B cell (primary cell): ENCODE measurements around the gene PKP1. TPM values are rescaled to one million over a fixed set of nuclear protein-coding genes. Genes with fewer than 3 reads are reported as not detected.

Source experiments
- ATAC-seq: fragments of 200-7000 bp; cut with Tn5 transposase; one replicate; pipeline ENCODE4 v1.10.0; 2021; ENCODE audit warnings: low read depth, mild to moderate bottlenecking, moderate number of reproducible peaks, moderate library complexity
- CTCF ChIA-PET: fragments of 350-600 bp; sonication (Branson Sonifier 250); formaldehyde crosslinking; loops from one replicate; lab custom pipeline; 2021; ENCODE audit warnings: antibody characterized with exemption, inconsistent platforms; lab: Charles Lee
- POLR2A ChIA-PET: fragments of 350-600 bp; sonication (Branson Sonifier 250); formaldehyde crosslinking; loops from one replicate; lab custom pipeline; 2021; ENCODE audit warnings: antibody characterized with exemption; lab: Charles Lee
- DNase-seq: peaks from one replicate; pipeline ENCODE4 v3.0.0; 2013
- H2AFZ ChIP-seq: 2 replicates; pipeline ENCODE4 v1.6.1; 2012; ENCODE audit warnings: mild to moderate bottlenecking, low read depth, low read length; ENCODE audit not compliant: insufficient read depth, poor library complexity, severe bottlenecking
- H3K27ac ChIP-seq, 2 donors: 1 replicate in 1 of 2; 2 replicates in 1 of 2; pipeline ENCODE4 v1.5.1; 2012 to 2013; ENCODE audit warnings: low read length in 2 of 2, mild to moderate bottlenecking in 2 of 2, moderate library complexity in 1 of 2
- H3K27me3 ChIP-seq, 4 experiments: fragments of 200-600 bp in 1 of 4; sonication (generic) in 1 of 4; replicated peaks in 1 of 4; 1 replicate in 2 of 4; 2 replicates in 2 of 4; pipeline versions ENCODE4 v1.6.1 to v1.7.0; 2013 to 2016; ENCODE audit warnings: low read length in 3 of 4, mild to moderate bottlenecking in 2 of 4, mixed read lengths in 1 of 4, moderate library complexity in 1 of 4; ENCODE audit not compliant: insufficient read depth in 4 of 4, control insufficient read depth in 3 of 4; ENCODE audit errors: control extremely low read depth in 1 of 4
- H3K36me3 ChIP-seq, 2 experiments: replicated peaks in 1 of 2; 1 replicate in 1 of 2; 2 replicates in 1 of 2; pipeline versions ENCODE4 v1.6.1 to v1.7.1; 2013; ENCODE audit warnings: low read length in 1 of 2; ENCODE audit not compliant: insufficient read depth in 2 of 2, control insufficient read depth in 1 of 2; ENCODE audit errors: control extremely low read depth in 1 of 2, extremely low read depth in 1 of 2
- H3K4me1 ChIP-seq, 2 donors: fragments of 200-600 bp in 1 of 2; sonication (generic) in 1 of 2; 1 replicate in 1 of 2; 2 replicates in 1 of 2; pipeline versions ENCODE4 v1.5.1 to v1.6.1; 2013 to 2017; ENCODE audit warnings: low read length in 2 of 2; ENCODE audit not compliant: control insufficient read depth in 2 of 2, insufficient read depth in 2 of 2
- H3K4me2 ChIP-seq: replicated peaks from 2 replicates; pipeline ENCODE3; 2012; ENCODE audit warnings: mild to moderate bottlenecking, low read depth, low read length; ENCODE audit not compliant: poor library complexity, severe bottlenecking
- H3K4me3 ChIP-seq, 5 experiments: fragments of 200-600 bp in 1 of 5; sonication (generic) in 1 of 5; 1 replicate in 3 of 5; 2 replicates in 2 of 5; pipeline versions ENCODE4 v1.5.1 to v1.7.0; 2011 to 2016; ENCODE audit warnings: low read length in 4 of 5, mild to moderate bottlenecking in 4 of 5, low read depth in 2 of 5, control low read depth in 1 of 5, moderate library complexity in 1 of 5; ENCODE audit not compliant: insufficient read depth in 1 of 5; ENCODE audit errors: control extremely low read depth in 1 of 5, extremely low read depth in 1 of 5
- H3K79me2 ChIP-seq: fragments of 200-600 bp; sonication (generic); one replicate; pipeline ENCODE4 v1.6.0; 2016; ENCODE audit warnings: low read length; ENCODE audit not compliant: control insufficient read depth, insufficient read depth
- H3K9ac ChIP-seq: fragments of 200-600 bp; sonication (generic); 2 replicates; pipeline ENCODE4 v1.6.1; 2017; ENCODE audit warnings: mild to moderate bottlenecking, low read length, moderate library complexity
- H3K9me3 ChIP-seq, 3 donors: one replicate each; pipeline versions ENCODE4 v1.6.1 to v1.7.1; 2013; ENCODE audit warnings: low read length in 2 of 3; ENCODE audit not compliant: control insufficient read depth in 2 of 3, insufficient read depth in 1 of 3; ENCODE audit errors: control extremely low read depth in 1 of 3
- H4K20me1 ChIP-seq: 2 replicates; pipeline ENCODE4 v1.6.0; 2012; ENCODE audit warnings: mild to moderate bottlenecking, low read length; ENCODE audit not compliant: insufficient read depth, control insufficient read depth, poor library complexity, severe bottlenecking
- H3K27ac Mint-ChIP-seq: one replicate; pipeline ENCODE4 v1.8.0; 2021; ENCODE audit warnings: mixed read lengths
- H3K27me3 Mint-ChIP-seq: one replicate; pipeline ENCODE4 v1.8.0; 2021; ENCODE audit warnings: mixed read lengths
- H3K4me1 Mint-ChIP-seq: one replicate; pipeline ENCODE4 v1.8.0; 2021; ENCODE audit warnings: mixed read lengths
- H3K4me3 Mint-ChIP-seq: one replicate; pipeline ENCODE4 v1.8.0; 2021; ENCODE audit warnings: mixed read lengths
- H3K9me3 Mint-ChIP-seq: one replicate; pipeline ENCODE4 v1.8.0; 2022; ENCODE audit warnings: mixed read lengths; ENCODE audit not compliant: insufficient read depth
- CTCF ChIP-seq: fragments of 200-600 bp; IDR thresholded peaks from one replicate; pipeline ENCODE4 v1.8.0; 2022; ENCODE audit warnings: antibody characterized with exemption, mild to moderate bottlenecking
- EZH2 ChIP-seq: IDR thresholded peaks from 2 replicates; pipeline ENCODE4 v1.6.1; 2012; ENCODE audit warnings: borderline replicate concordance, low read depth, mild to moderate bottlenecking, moderate library complexity, low read length; ENCODE audit not compliant: insufficient read depth, poor library complexity, severe bottlenecking
- WGBS: methylation state at CpG from one replicate; pipeline ENCODE4 v1.1.5; 2013; ENCODE audit warnings: missing lambda C conversion rate; ENCODE audit not compliant: insufficient coverage; 5-methylcytosine and 5-hydroxymethylcytosine counted together
- intact Hi-C: fragments of 100-400 bp; cut with micrococcal nuclease; formaldehyde crosslinking; loops from one replicate; pipeline ENCODE4 v1.10.0; 2022
- polyA plus RNA-seq: library from polyadenylated mRNA; depleted of rRNA; stranded (reverse); fragments of >200 nt; gene quantifications from 2 replicates; pipeline ENCODE4 v1.2.3, GENCODE V29; 2012
- total RNA-seq, 2 donors: library from RNA; stranded (reverse); fragments of 120-200 nt in 1 of 2; gene quantifications; 1 replicate in 1 of 2; 2 replicates in 1 of 2; pipeline versions ENCODE4 v1.2.3 to v1.2.4, GENCODE V29; 2013 to 2022

The PKP1 gene
- total and polyA plus RNA-seq, 2 donors (not counting 1 experiment from before 2014, with no cell fraction given), result not detected

GRCh38 chr1:201353186-201353940 is 70.1 kb downstream of the PKP1 start:
- Mint-ChIP-seq H3K9me3 (no peaks in the 10 kb centered on the region), H3K4me1 (no peaks in the 10 kb centered on the region), H3K27ac (no peak overlapping the region), H3K4me3 (no peak overlapping the region), H3K27me3 (peaks cover 21% of the 10 kb centered on the region)
- no peaks in the 10 kb centered on the region for H3K36me3 ChIP-seq
- no peak overlapping the region for H3K4me3 ChIP-seq
- no peaks in the 10 kb centered on the region for H3K79me2 ChIP-seq
- H2AFZ ChIP-seq, result no peak overlapping the region
- DNase-seq, result no peak
- TF ChIP-seq EZH2, result no peak
- TF ChIP-seq CTCF, result no peak
- WGBS, result 80% methylated on average over 11 of the region's 13 CpGs
- H4K20me1 ChIP-seq, result no peaks in the 10 kb centered on the region
- H3K27me3 ChIP-seq, result peaks cover 0 to 4% (median 0%) of the 10 kb centered on the region in 4 experiments
- no peaks in the 10 kb centered on the region for H3K4me1 ChIP-seq
- H3K9ac ChIP-seq, result no peak overlapping the region
- no peak overlapping the region for H3K4me2 ChIP-seq
- ChIA-PET POLR2A (interaction anchor here (0.6 kb wide), 1 partner anchor 1107 kb away, joined by 3 read pairs; no protein-coding TSS in a partner anchor), CTCF (no interaction called here)
- ATAC-seq, result no peak
- no peak overlapping the region for H3K27ac ChIP-seq
- H3K9me3 ChIP-seq, result no peaks in the 10 kb centered on the region
- intact Hi-C loops, result no loop called here

GRCh38 chr1:201354151-201354900 is 71.0 kb downstream of the PKP1 start:
- DNase-seq (no peak), ATAC-seq (no peak)
- no peaks in the 10 kb centered on the region for H3K4me1 Mint-ChIP-seq
- H3K27me3 Mint-ChIP-seq, result peaks cover 20% of the 10 kb centered on the region
- Histone ChIP-seq H3K36me3 (no peaks in the 10 kb centered on the region), H3K27me3 (peaks cover 0 to 4% (median 0%) of the 10 kb centered on the region in 4 experiments), H3K4me3 (no peak overlapping the region), H3K79me2 (no peaks in the 10 kb centered on the region), H3K9ac (no peak overlapping the region), H2AFZ (no peak overlapping the region), H3K4me1 (no peaks in the 10 kb centered on the region), H3K4me2 (no peak overlapping the region), H4K20me1 (no peaks in the 10 kb centered on the region), H3K9me3 (no peaks in the 10 kb centered on the region), H3K27ac (no peak overlapping the region)
- no peak for TF ChIP-seq CTCF
- TF ChIP-seq EZH2, result no peak
- no peaks in the 10 kb centered on the region for H3K9me3 Mint-ChIP-seq
- H3K27ac Mint-ChIP-seq, result no peak overlapping the region
- intact Hi-C loops, result no loop called here
- H3K4me3 Mint-ChIP-seq, result no peak overlapping the region
- WGBS, result 74% methylated on average over 4 of the region's 9 CpGs
- ChIA-PET POLR2A (no interaction called here), CTCF (no interaction called here)
